Neural progenitor cell (in vitro differentiated cells): ENCODE results near the gene CARD11.

Experiments
- EZH2 ChIP-seq: fragments of 200-600 bp; sonication (generic); IDR thresholded peaks from 2 replicates; pipeline ENCODE4 v1.6.1; 2017; ENCODE audit warnings: antibody characterized with exemption, mild to moderate bottlenecking, moderate library complexity
- TF ChIP-seq, protein P1 (sequence below): fragments of 200-600 bp; sonication (generic); IDR thresholded peaks from 2 replicates; pipeline ENCODE4 v1.5.1; 2017; ENCODE audit warnings: antibody characterized with exemption, mild to moderate bottlenecking

DNA sequence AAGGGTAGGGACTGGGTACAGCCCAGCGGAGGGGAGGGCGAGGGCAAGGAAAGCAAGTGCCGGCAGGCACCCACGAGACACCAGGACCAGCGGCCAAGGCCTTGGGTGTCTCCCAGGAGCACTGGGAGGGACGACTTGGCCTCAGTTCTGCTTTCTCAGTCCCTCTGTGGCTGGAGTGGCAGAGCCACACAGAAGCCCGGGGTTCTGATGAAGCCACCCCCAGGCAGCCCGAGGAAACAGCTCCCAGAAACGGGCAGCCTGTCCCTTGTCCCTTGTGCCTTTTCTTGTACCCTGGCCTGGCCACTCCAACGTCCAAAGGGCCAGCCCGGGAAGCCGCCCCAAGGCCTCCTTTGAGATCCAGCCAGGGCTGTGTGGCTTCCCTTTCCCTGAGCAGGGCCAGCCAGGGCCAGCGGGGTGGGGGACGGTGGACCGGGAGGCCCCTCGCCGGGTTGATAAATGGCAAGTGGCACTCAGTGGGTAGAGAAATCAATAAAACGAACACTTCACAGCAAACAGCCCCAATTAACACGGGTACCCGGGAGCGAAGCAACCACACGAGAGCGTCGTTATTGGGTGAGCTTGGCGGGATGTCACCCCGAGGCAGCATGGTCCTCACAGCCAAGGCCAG, 129.8 kb downstream of the CARD11 start:
- TF ChIP-seq, protein P1, sequence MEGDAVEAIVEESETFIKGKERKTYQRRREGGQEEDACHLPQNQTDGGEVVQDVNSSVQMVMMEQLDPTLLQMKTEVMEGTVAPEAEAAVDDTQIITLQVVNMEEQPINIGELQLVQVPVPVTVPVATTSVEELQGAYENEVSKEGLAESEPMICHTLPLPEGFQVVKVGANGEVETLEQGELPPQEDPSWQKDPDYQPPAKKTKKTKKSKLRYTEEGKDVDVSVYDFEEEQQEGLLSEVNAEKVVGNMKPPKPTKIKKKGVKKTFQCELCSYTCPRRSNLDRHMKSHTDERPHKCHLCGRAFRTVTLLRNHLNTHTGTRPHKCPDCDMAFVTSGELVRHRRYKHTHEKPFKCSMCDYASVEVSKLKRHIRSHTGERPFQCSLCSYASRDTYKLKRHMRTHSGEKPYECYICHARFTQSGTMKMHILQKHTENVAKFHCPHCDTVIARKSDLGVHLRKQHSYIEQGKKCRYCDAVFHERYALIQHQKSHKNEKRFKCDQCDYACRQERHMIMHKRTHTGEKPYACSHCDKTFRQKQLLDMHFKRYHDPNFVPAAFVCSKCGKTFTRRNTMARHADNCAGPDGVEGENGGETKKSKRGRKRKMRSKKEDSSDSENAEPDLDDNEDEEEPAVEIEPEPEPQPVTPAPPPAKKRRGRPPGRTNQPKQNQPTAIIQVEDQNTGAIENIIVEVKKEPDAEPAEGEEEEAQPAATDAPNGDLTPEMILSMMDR: no peak
- no peak for TF ChIP-seq EZH2
